Measurements from ENCODE around the gene MYH7. TPM values are rescaled to one million over a fixed set of nuclear protein-coding genes. Genes with fewer than 3 reads are reported as not detected.
"Not testable (repeated sequence)": the region's sequence is repeated elsewhere in the genome, so short reads cannot be mapped to it uniquely, and the experiment has no call there.

MYH7 gene
- total RNA-seq, 1 experiment from 2014 or later = 0.20 TPM

DNA sequence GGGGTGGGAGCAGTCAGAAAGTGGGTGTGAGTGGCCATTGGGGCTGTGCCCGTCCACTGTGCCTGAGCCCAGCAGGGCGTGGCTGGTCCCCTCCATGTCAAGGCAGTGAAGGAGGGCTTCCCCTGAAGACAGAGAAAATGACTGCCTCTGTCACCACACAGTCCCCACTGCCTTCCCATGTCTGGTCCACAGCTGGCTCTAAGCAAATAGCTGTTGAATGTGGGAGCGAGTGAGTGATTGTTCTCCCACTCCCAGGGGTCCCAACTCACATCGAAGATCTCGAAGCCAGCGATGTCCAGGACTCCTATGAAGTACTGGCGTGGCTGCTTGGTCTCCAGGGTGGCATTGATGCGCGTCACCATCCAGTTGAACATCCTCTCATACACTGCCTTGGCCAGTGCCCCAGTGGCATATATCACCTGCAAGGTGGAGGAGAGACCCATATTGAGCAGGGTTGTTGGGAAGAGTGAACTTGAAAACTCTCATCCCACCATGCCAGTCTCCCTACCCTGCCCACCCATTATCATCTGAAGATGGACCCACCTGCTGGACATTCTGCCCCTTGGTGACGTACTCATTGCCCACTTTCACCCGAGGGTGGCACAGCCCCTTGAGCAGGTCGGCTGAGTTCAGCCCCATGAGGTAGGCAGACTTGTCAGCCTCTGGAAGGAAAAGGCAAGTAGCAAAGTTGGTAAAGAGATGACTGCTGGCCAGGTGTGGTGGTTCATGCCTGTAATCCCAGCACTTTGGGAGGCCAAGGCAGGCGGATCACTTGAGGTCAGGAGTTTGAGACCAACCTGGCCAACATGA is 6.6 kb downstream of the MYH7 start:
- Histone ChIP-seq H3K36me3 (no peaks in the 10 kb centered on the region), H3K9me3 (replicated peaks) (no peaks in the 10 kb centered on the region), H3K4me3 (no peak overlapping the region), H3K4me1 (peaks cover 4% of the 10 kb centered on the region; the same call in 1 of the 2 replicates), H3K27ac (no peak overlapping the region), H3K27me3 (no peaks in the 10 kb centered on the region)
- DNase-seq = no peak

- DNase-seq; H3K9me3 ChIP-seq (replicated peaks); H3K27ac ChIP-seq; H3K4me1 ChIP-seq; H3K36me3 ChIP-seq; H3K27me3 ChIP-seq; H3K4me3 ChIP-seq: not testable (repeated sequence)
Measured at GRCh38 chr14:23425798-23426197, 9.7 kb downstream of the MYH7 start.

DNA sequence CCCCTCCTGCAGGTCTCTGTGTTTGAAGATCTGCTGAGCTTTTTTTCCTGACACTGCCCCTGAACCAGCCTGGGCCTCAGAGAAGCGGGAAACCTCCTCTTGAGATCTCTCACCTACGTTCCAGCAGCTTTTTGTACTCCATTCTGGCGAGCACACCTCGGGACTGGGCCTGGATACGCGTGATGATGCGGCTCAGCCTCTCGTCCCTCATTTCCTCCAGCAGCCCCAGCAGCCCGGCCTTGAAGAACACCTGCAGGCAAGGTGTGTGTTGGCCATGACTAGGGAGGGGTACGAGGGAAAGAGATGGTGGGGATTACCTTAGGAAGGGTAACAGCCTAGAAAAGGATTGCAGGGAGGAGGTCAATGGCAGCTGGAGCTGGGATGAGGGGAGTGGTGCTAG is 10.3 kb downstream of the MYH7 start:
- Histone ChIP-seq H3K4me1 (no peaks in the 10 kb centered on the region), H3K36me3 (no peaks in the 10 kb centered on the region), H3K27me3 (no peaks in the 10 kb centered on the region), H3K4me3 (no peak overlapping the region), H3K27ac (no peak overlapping the region), H3K9me3 (replicated peaks) (no peaks in the 10 kb centered on the region)
- no peak for DNase-seq

GRCh38 chr14:23423657-23424056 is 11.8 kb downstream of the MYH7 start:
- Histone ChIP-seq H3K27me3 (no peaks in the 10 kb centered on the region; the same call in 1 of the 2 replicates), H3K36me3 (no peaks in the 10 kb centered on the region)
- no peak for DNase-seq

DNA sequence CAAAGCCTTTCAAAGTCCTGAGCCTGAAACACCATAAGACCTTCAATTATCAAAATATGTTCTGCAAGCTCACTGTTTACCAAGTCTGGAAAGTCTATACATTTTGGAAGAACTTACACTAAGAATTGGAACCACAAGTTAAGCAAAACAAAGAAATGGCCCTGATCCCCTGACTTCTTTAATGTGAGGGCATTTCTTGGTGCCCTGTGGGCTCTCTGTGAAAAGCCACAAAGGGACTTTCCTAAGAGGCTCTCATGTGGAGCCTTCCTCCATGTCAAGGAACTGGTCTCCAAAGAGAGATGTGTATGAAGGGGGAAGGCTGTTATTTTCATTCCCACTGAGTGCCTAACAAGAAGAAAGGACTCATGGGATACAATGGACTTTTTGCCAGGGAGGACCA is 13.9 kb downstream of the MYH7 start:
- DNase-seq = no peak

More at GRCh38 chr14:23423657-23424056, 11.8 kb downstream of the MYH7 start:
- no peaks in the 10 kb centered on the region for H3K4me1 ChIP-seq
- no peak overlapping the region for H3K4me3 ChIP-seq
- no peaks in the 10 kb centered on the region for H3K9me3 ChIP-seq (replicated peaks)
- H3K27ac ChIP-seq = no peak overlapping the region

DNA sequence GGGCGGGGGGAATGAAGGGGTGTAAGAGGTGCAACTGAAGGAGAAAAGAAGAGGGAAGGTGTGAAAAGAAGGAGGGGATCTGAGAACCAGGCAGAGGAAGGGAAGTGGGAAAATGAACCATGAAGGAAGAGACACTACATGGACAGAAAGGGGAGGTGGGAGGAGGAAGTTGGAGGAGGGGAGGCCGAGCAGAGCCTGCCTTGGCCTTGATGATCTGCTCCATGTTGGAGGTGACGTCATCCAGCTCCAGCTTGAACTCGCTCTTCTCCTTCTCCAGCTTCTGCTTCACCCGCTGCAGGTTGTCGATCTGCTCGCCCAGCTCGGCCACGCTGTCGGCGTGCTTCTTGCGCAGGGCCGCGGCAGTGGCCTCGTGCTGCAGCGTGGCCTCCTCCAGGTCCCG is 15.8 kb downstream of the MYH7 start:
- H3K27me3 ChIP-seq; H3K4me1 ChIP-seq; H3K27ac ChIP-seq; DNase-seq; H3K9me3 ChIP-seq (replicated peaks); H3K36me3 ChIP-seq; H3K4me3 ChIP-seq: not testable (repeated sequence)

More for the DNA sequence above, 13.9 kb downstream of the MYH7 start:
- Histone ChIP-seq H3K27me3 (peaks cover 4% of the 10 kb centered on the region; the same call in 1 of the 2 replicates), H3K4me1 (no peaks in the 10 kb centered on the region), H3K9me3 (replicated peaks) (no peaks in the 10 kb centered on the region), H3K27ac (no peak overlapping the region), H3K4me3 (no peak overlapping the region), H3K36me3 (no peaks in the 10 kb centered on the region)

DNA sequence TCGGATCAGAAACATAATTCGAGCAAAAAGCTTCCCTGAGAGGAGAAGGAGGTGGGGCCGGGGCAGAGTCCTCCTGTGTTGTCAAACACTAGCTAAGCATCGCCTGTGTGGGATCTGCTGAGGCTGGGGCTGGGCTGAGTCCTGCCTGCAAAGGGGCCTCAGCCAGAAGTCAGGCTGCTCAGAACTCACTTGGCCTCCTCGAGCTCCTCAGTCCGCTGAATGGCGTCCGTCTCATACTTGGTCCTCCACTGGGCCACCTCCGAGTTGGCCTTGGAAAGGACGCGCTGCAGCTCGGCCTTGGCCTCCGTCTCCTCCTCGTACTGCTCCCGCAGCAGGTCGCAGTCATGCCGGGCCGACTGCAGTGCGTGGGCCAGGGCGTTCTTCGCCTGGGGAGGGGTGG is 17.4 kb downstream of the MYH7 start:
- H3K9me3 ChIP-seq (replicated peaks) = no peaks in the 10 kb centered on the region
- DNase-seq = no peak
- H3K27ac ChIP-seq = no peak overlapping the region
- no peak overlapping the region for H3K4me3 ChIP-seq
- H3K27me3 ChIP-seq = peaks cover 4% of the 10 kb centered on the region; the same call in 1 of the 2 replicates
- no peaks in the 10 kb centered on the region for H3K36me3 ChIP-seq
- no peaks in the 10 kb centered on the region for H3K4me1 ChIP-seq

DNA sequence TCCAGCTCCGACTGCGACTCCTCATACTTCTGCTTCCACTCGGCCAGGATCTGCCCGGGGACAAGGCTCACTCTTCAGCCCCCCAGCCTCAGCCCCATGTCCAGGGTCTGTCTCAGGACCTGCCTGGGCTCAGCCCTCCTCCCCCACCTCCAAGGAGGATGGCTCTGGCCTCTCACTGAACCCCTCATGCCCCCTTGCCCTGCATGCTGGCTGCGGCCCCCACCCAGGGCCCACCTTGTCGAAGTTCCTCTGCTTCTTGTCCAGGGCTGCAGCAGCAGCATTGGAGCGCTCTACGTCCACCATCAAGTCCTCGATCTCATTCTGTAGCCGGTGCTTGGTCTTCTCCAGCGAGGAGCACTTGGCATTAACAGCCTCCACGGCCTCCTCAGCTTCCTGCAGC is 18.2 kb downstream of the MYH7 start:
- not testable (repeated sequence) for H3K4me3 ChIP-seq; H3K27me3 ChIP-seq; H3K9me3 ChIP-seq (replicated peaks); H3K36me3 ChIP-seq; DNase-seq; H3K4me1 ChIP-seq; H3K27ac ChIP-seq

DNA sequence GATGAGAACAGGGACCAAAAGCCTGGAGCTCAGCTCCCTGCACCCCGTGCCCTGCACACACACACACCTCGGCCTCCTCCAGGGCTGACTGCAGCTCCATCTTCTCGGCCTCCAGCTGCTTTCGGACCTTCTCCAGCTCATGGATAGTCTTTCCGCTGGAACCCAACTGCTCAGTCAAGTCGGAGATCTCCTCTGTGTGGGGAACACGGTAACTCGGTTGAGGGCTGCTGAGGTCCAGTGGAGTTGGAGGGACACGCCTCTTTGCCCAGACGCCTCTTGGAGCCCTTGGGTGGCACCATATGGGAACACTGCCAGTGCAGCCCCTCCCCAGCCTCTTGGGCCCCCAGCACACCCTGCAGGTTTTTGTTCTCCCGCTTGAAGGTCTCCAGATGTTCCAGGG is 18.7 kb downstream of the MYH7 start:
- Histone ChIP-seq H3K27ac (no peak overlapping the region), H3K4me3 (no peak overlapping the region), H3K27me3 (peaks cover 7% of the 10 kb centered on the region; the same call in 1 of the 2 replicates), H3K36me3 (no peaks in the 10 kb centered on the region), H3K4me1 (no peaks in the 10 kb centered on the region), H3K9me3 (replicated peaks) (no peaks in the 10 kb centered on the region)
- no peak for DNase-seq

- DNase-seq = no peak
- Histone ChIP-seq H3K36me3 (no peaks in the 10 kb centered on the region), H3K4me1 (no peaks in the 10 kb centered on the region), H3K27me3 (peaks cover 14% of the 10 kb centered on the region; the same call in 1 of the 2 replicates), H3K4me3 (no peak overlapping the region), H3K27ac (no peak overlapping the region), H3K9me3 (replicated peaks) (no peaks in the 10 kb centered on the region)
Measured at GRCh38 chr14:23415821-23416778, 19.4 kb downstream of the MYH7 start.

DNA sequence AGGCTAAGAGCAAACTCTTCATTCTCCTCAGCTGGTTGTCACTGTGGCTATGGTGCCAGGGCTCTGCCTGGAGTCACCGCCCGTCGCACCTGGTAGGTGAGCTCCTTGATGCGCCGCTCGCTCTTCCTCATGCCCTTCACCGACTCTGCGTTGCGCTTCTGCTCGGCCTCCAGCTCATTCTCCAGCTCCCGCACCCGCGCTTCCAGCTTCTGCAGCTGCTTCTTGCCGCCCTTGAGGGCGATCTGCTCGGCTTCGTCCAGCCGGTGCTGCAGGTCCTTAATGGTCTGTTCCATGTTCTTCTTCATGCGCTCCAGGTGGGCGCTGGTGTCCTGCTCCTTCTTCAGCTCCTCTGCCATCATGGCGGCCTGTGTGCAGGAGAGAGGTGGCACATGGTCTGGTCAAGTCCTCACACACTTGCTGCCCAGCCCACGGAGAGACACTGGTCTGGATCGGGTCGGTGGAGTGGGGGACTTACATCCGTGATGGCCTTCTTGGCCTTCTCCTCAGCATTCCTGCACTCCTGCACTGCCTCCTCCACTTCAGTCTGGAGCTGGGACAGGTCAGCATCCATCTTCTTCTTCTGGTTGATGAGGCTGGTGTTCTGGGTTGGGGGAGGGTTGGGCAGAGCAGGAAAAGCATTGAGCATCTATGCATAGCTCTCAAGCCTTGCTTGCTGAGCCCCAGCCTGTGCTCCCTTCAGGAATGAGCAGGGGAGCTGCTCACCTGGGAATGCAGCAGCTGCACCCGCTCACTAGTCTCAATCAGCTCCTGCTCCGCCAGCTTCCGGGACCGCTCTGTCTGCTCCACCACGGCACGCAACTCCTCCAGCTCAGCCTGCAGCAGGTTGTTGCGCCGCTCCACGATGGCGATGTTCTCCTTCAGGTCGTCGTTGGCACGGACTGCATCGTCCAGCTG is 20.3 kb downstream of the MYH7 start:
- Histone ChIP-seq H3K27me3 (peaks cover 16% of the 10 kb centered on the region; the same call in 1 of the 2 replicates), H3K9me3 (replicated peaks) (no peaks in the 10 kb centered on the region), H3K4me1 (no peaks in the 10 kb centered on the region), H3K36me3 (no peaks in the 10 kb centered on the region), H3K4me3 (no peak overlapping the region), H3K27ac (no peak overlapping the region)
- DNase-seq = no peak

- no peaks in the 10 kb centered on the region for H3K4me1 ChIP-seq
- no peak overlapping the region for H3K27ac ChIP-seq
- DNase-seq = no peak
- H3K27me3 ChIP-seq = peaks cover 16% of the 10 kb centered on the region; the same call in 1 of the 2 replicates
- no peaks in the 10 kb centered on the region for H3K9me3 ChIP-seq (replicated peaks)
- no peak overlapping the region for H3K4me3 ChIP-seq
- H3K36me3 ChIP-seq = no peaks in the 10 kb centered on the region
Measured at GRCh38 chr14:23414254-23414653, 21.2 kb downstream of the MYH7 start.

- Histone ChIP-seq H3K4me3 (no peak overlapping the region), H3K27me3 (peaks cover 16% of the 10 kb centered on the region; the same call in 1 of the 2 replicates), H3K4me1 (no peaks in the 10 kb centered on the region), H3K36me3 (no peaks in the 10 kb centered on the region), H3K27ac (no peak overlapping the region), H3K9me3 (replicated peaks) (no peaks in the 10 kb centered on the region)
- DNase-seq = no peak
Measured at GRCh38 chr14:23413681-23414080, 21.8 kb downstream of the MYH7 start.
